Measurements from ENCODE around the gene ZNF444. TPM values are rescaled to one million over a fixed set of nuclear protein-coding genes. Genes with fewer than 3 reads are reported as not detected.
A peak's percentile ranks its signal among the peaks of the same experiment; 100 is the strongest.

Gene ZNF444
- total and polyA plus RNA-seq, 10 donors, result 17.0 to 35.1 (median 22.8) TPM

GRCh38 chr19:56098731-56099568 is 42.1 kb upstream of the ZNF444 start:
- intact Hi-C loops (cut with DNase I; ENCODE audit: low total_unique reads), result no loop called here
- H3K36me3 ChIP-seq, result peaks cover 0 to 93% (median 32%) of the 10 kb centered on the region in 6 donors
- H3K27me3 ChIP-seq (replicated peaks in 1 of 7), result no peaks in the 10 kb centered on the region
- WGBS, 5 donors, result 86 to 93% (median 91%) methylated on average over 26 to 34 of the region's 34 CpGs
- peaks cover 0 to 74% (median 41%) of the 10 kb centered on the region in 6 donors for H3K4me1 ChIP-seq
- no peak overlapping the region for H3K27ac ChIP-seq
- no peaks in the 10 kb centered on the region for H3K9me3 ChIP-seq
- no peak for TF ChIP-seq POLR2A (IDR thresholded peaks at IDR 0.05)
- peak; percentile 6 to 45 (median 10) for TF ChIP-seq POLR2AphosphoS5 (IDR thresholded peaks at IDR 0.05)
- TF ChIP-seq CTCF (IDR thresholded peaks at IDR 0.05 in 8 of 11, conservative IDR thresholded peaks at IDR 0.05 in 3 of 11), result no peak
- H3K4me3 ChIP-seq, result no peak overlapping the region
- peak; percentile 67 for DNase-seq

GRCh38 chr19:56099638-56100539 is 41.2 kb upstream of the ZNF444 start:
- intact Hi-C loops (cut with DNase I; ENCODE audit: low total_unique reads), result no loop called here

GRCh38 chr19:56101095-56101494 is 40.0 kb upstream of the ZNF444 start:
- intact Hi-C loops (cut with DNase I; ENCODE audit: low total_unique reads), result no loop called here
- Histone ChIP-seq H3K4me1 (peaks cover 6 to 79% (median 53%) of the 10 kb centered on the region in 6 donors), H3K27ac (peak overlapping the region in 3 of 8 donors; percentile 70 to 74 (median 73)), H3K36me3 (peaks cover 0 to 77% (median 32%) of the 10 kb centered on the region in 6 donors), H3K9me3 (no peaks in the 10 kb centered on the region), H3K4me3 (no peak overlapping the region), H3K27me3 (replicated peaks in 1 of 7) (no peaks in the 10 kb centered on the region)
- DNase-seq, result peak; percentile 75
- TF ChIP-seq POLR2A (IDR thresholded peaks at IDR 0.05) (no peak), POLR2AphosphoS5 (IDR thresholded peaks at IDR 0.05) (peak in 1 of 3 donors; percentile 63)
- 83 to 98% (median 85%) methylated on average over 5 to 25 of the region's 25 CpGs for WGBS, 5 donors

More at GRCh38 chr19:56099638-56100539, 41.2 kb upstream of the ZNF444 start:
- no peak overlapping the region for H3K4me3 ChIP-seq
- 80 to 89% (median 81%) methylated on average over 26 to 31 of the region's 31 CpGs for WGBS, 5 donors
- peak; percentile 66 for DNase-seq
- H3K36me3 ChIP-seq, result peaks cover 0 to 84% (median 32%) of the 10 kb centered on the region in 6 donors
- peak overlapping the region in 2 of 8 donors; percentile 3 to 21 for H3K27ac ChIP-seq
- H3K27me3 ChIP-seq (replicated peaks in 1 of 7), result no peaks in the 10 kb centered on the region
- no peaks in the 10 kb centered on the region for H3K9me3 ChIP-seq
- peaks cover 0 to 79% (median 47%) of the 10 kb centered on the region in 6 donors for H3K4me1 ChIP-seq
- TF ChIP-seq CTCF (IDR thresholded peaks at IDR 0.05 in 8 of 11, conservative IDR thresholded peaks at IDR 0.05 in 3 of 11) (no peak), POLR2AphosphoS5 (IDR thresholded peaks at IDR 0.05) (peak in 2 of 3 donors; percentile 34 to 55), POLR2A (IDR thresholded peaks at IDR 0.05) (no peak)

GRCh38 chr19:56101746-56102535 is 39.1 kb upstream of the ZNF444 start:
- Histone ChIP-seq H3K36me3 (peaks cover 0 to 77% (median 36%) of the 10 kb centered on the region in 6 donors), H3K27me3 (replicated peaks in 1 of 7) (no peaks in the 10 kb centered on the region), H3K27ac (peak overlapping the region in 5 of 8 donors; percentile 58 to 76 (median 73)), H3K9me3 (no peaks in the 10 kb centered on the region), H3K4me1 (peaks cover 15 to 80% (median 58%) of the 10 kb centered on the region in 6 donors), H3K4me3 (no peak overlapping the region)
- no peak for TF ChIP-seq CTCF (IDR thresholded peaks at IDR 0.05 in 8 of 11, conservative IDR thresholded peaks at IDR 0.05 in 3 of 11)
- no peak for TF ChIP-seq POLR2A (IDR thresholded peaks at IDR 0.05)
- TF ChIP-seq POLR2AphosphoS5 (IDR thresholded peaks at IDR 0.05), result peak in 1 of 3 donors; percentile 2
- 73 to 76% (median 74%) methylated on average over 34 of the region's 34 CpGs for WGBS, 5 donors
- intact Hi-C loops (cut with DNase I; ENCODE audit: low total_unique reads), result no loop called here
- DNase-seq, result no peak
